Left cardiac atrium (tissue), 4 donors: Measurements from ENCODE around the gene POU2AF3. TPM values are rescaled to one million over a fixed set of nuclear protein-coding genes. Genes with fewer than 3 reads are reported as not detected.
A peak's percentile ranks its signal among the peaks of the same experiment; 100 is the strongest.

Experiments used
- ATAC-seq, 2 donors: fragments of 200-7000 bp; cut with Tn5 transposase; one replicate each; pipeline ENCODE4 v1.9.1; 2020; ENCODE audit warnings: mild to moderate bottlenecking in 2 of 2, moderate library complexity in 2 of 2
- DNase-seq: peaks from one replicate; pipeline ENCODE4 v3.0.0-alpha.2; 2020
- intact Hi-C, 2 donors: fragments of 100-400 bp; cut with DNase I; formaldehyde crosslinking; loops; one replicate each; pipeline versions ENCODE4 v1.14.1 to v1.15.1; 2022 to 2023
- microRNA-seq, 2 donors: library from miRNA; unstranded; fragments of <30 nt; microRNA quantifications; one replicate each; pipeline ENCODE4 v1.2.0, GENCODE V29; 2020
- total RNA-seq, 2 donors: library from RNA; stranded (reverse); fragmentation: NEBNext Ultra II Directional; extraction: Animal tissue kit (Norgen Biotek cat#: 25700); gene quantifications; one replicate each; pipeline ENCODE4 v1.2.1, GENCODE V29; 2021
- donor health status: DM: no; HTN: yes; CAD: no.
- donor health status: DM: no; HTN: yes; CAD: no; lungs with severe emphysema.
- donor health status: DM: yes; HTN: yes; CAD: no.
- donor health status: Dilated cardiomyopathy.

Gene POU2AF3
- total RNA-seq, 2 donors from 2014 or later, result 0.18 to 0.44 TPM

- no peak for DNase-seq
- ATAC-seq, result peak in 1 of 2 donors; percentile 26
- intact Hi-C loops, result no loop called here
Observed at GRCh38 chr11:111347723-111348115, 49.4 kb downstream of the POU2AF3 start.

GRCh38 chr11:111348147-111348546 is 49.8 kb downstream of the POU2AF3 start:
- ATAC-seq (no peak), DNase-seq (no peak)
- intact Hi-C loops, result no loop called here

GRCh38 chr11:111349191-111349695 is 50.9 kb downstream of the POU2AF3 start:
- ATAC-seq (no peak), DNase-seq (no peak)
- intact Hi-C loops, result no loop called here

GRCh38 chr11:111350811-111351210 is 52.5 kb downstream of the POU2AF3 start:
- intact Hi-C loops, result no loop called here
- ATAC-seq (no peak), DNase-seq (no peak)

GRCh38 chr11:111351374-111352055 is 53.2 kb downstream of the POU2AF3 start:
- ATAC-seq, result no peak
- intact Hi-C loops, result no loop called here
- no peak for DNase-seq

- ATAC-seq (no peak), DNase-seq (no peak)
- intact Hi-C loops, result no loop called here
Observed at GRCh38 chr11:111352231-111352746, 53.9 kb downstream of the POU2AF3 start.

GRCh38 chr11:111352935-111353710 is 54.8 kb downstream of the POU2AF3 start:
- intact Hi-C loops, result no loop called here
- DNase-seq, result no peak
- peak; percentile 38 to 49 for ATAC-seq

- DNase-seq, result no peak
- intact Hi-C loops, result no loop called here
- ATAC-seq, result no peak
Observed at GRCh38 chr11:111353776-111354600, 55.6 kb downstream of the POU2AF3 start.

GRCh38 chr11:111354601-111354891 is 56.2 kb downstream of the POU2AF3 start:
- intact Hi-C loops, result no loop called here
- ATAC-seq (no peak), DNase-seq (no peak)

GRCh38 chr11:111355101-111355500 is 56.8 kb downstream of the POU2AF3 start:
- DNase-seq, result no peak
- ATAC-seq, result no peak
- intact Hi-C loops, result no loop called here

- DNase-seq, result no peak
- ATAC-seq, result no peak
- intact Hi-C loops, result no loop called here
Observed at GRCh38 chr11:111355956-111356659, 57.8 kb downstream of the POU2AF3 start.

- no peak for ATAC-seq
- intact Hi-C loops, result no loop called here
Observed at GRCh38 chr11:111356660-111357048, 58.3 kb downstream of the POU2AF3 start.

GRCh38 chr11:111357150-111358037 is 59.0 kb downstream of the POU2AF3 start:
- intact Hi-C loops, result no loop called here
- ATAC-seq, result no peak
- DNase-seq, result no peak

More at GRCh38 chr11:111356660-111357048, 58.3 kb downstream of the POU2AF3 start:
- DNase-seq, result no peak

Small RNA genes within 50 kb of the gene (microRNA-seq; reads per million reads assigned to microRNA genes)
- gene MIR4491, result 0 reads per million in 2 donors

Other genes starting within 250 kb of the POU2AF3 start
- gene POU2AF2, start 52.8 kb upstream of the POU2AF3 start, total RNA-seq, result not detected
- under 1 TPM; 0.10 to 0.21 TPM for gene POU2AF1, start 80.7 kb downstream of the POU2AF3 start, total RNA-seq
- not detected for gene BTG4, start 213.8 kb downstream of the POU2AF3 start, total RNA-seq
- not detected for gene HOATZ, start 216.2 kb downstream of the POU2AF3 start, total RNA-seq
- gene LAYN, start 242.2 kb downstream of the POU2AF3 start, total RNA-seq, result 1 to 10 TPM; 3.5 to 5.8 TPM